T47D (cell line): ENCODE measurements around the gene ATG9B.

Experiments used
- DNase-seq, 2 experiments: peaks; one replicate each; pipeline versions ENCODE4 v3.0.0 to v3.0.0-alpha.2; 2011 to 2012; ENCODE audit warnings: low read depth in 1 of 2, low spot score in 1 of 2
- JUND ChIP-seq: IDR thresholded peaks from 2 replicates; pipeline ENCODE4 v1.6.1; 2012; ENCODE audit warnings: low read depth
- in situ Hi-C: cut with HindIII; loops from 2 replicates; pipeline ENCODE4 v1.10.0; 2016; ENCODE audit warnings: low sequenced_read_pairs, low pct_unique_long_range_greater_than_20kb

Gene ATG9B

DNA sequence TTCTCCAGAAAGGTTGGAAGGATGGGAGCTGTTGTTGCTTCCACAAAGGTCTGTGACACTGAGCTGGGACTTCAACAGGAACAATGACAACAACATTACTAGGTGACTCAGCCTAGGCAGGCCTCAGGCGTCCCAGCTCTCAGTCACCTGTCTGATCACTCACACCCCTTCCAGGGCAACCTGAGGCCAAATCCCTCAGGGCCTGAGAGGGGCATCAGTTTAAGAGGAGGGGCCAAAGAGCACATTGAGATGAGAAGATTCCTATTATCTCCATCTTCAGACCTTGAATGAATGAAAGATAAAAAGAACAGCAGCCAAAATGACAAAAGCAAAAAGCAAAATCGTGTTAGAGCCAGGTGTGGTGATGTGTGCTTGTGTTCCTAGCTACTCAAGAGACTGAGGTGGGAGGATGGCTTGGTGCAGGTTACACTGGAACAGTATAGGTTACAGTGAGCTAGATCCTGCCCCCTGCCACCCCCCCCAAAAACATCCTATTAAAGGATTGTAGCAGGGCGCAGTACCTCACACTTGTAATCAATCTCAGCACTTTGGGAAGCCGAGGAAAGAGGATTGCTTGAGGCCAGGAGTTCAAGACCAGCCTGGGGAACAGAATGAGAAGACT is at the start of gene ATG9B:
TSS of gene ATG9B (minus strand) at position 60 of the 622 bp plus-strand sequence. CDS start 71 bp downstream, outside the sequence.
- no peak for TF ChIP-seq JUND
- DNase-seq: no peak
- in situ Hi-C loops: no loop called here

DNA sequence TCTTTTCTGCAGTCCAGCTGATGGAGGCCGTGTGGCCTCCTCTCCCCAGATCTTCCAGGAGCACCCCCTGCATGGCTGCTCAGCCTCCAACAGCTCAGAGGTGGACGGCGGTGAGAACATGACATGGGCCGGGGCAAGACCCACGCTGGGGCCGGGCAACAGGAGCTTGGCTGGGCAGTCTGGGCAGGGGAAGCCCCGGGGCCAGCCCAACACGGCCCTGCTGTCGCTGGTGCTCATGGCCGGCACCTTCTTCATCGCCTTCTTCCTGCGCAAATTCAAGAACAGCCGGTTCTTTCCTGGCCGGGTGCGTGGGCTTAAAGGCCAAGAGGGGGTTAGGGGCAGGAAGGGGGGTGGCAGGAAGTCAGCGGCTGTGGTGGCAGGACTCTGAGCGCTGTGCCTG is 49.7 kb upstream of the ATG9B start:
- in situ Hi-C loops: no loop called here
- no peak for DNase-seq
- TF ChIP-seq JUND: no peak

DNA sequence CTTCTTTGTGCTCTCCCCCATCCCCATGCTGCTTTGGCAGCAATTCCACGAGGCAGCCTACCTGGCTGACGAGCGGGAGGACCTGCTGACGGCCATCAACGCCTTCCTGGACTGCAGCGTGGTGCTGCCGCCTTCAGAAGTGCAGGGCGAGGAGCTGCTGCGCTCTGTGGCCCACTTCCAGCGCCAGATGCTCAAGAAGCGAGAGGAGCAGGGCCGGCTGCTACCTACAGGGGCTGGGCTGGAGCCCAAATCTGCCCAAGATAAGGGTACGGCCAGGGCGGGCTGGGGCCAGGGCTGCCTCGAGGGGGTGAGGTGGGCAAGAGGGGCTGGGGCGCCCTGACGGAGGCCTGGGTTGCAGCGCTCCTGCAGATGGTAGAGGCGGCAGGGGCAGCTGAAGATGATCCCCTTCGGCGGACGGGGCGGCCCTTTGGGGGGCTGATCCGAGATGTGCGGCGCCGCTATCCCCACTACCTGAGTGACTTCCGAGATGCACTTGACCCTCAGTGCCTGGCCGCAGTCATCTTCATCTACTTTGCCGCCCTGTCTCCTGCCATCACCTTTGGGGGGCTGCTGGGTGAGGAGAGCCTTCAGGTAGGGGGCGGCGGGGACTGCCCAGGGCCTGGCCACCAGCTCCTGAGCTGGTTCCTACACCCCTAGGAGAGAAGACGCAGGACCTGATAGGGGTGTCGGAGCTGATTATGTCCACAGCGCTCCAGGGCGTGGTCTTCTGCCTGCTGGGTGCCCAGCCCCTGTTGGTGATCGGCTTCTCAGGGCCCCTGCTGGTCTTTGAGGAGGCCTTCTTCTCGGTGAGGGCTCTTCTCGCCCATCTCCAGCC is 47.0 kb upstream of the ATG9B start:
- DNase-seq: no peak
- TF ChIP-seq JUND: no peak
- in situ Hi-C loops: no loop called here

DNA sequence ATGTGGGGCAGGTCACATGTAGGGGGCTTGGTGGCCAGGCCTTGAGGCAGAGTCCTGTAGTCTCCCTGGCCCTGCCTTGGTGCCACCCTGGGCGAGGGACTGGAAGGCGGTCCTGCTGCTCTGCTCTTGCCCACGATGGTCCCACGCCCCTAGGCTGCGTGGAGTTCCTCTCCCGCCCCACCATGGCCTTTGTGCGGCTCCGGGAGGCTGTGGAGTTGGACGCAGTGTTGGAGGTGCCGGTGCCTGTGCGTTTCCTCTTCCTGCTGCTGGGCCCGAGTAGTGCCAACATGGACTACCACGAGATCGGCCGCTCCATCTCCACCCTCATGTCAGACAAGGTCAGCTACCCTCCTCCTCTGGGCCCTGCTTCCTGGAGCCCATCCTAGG is 46.3 kb upstream of the ATG9B start:
- DNase-seq: no peak
- in situ Hi-C loops: no loop called here
- no peak for TF ChIP-seq JUND

DNA sequence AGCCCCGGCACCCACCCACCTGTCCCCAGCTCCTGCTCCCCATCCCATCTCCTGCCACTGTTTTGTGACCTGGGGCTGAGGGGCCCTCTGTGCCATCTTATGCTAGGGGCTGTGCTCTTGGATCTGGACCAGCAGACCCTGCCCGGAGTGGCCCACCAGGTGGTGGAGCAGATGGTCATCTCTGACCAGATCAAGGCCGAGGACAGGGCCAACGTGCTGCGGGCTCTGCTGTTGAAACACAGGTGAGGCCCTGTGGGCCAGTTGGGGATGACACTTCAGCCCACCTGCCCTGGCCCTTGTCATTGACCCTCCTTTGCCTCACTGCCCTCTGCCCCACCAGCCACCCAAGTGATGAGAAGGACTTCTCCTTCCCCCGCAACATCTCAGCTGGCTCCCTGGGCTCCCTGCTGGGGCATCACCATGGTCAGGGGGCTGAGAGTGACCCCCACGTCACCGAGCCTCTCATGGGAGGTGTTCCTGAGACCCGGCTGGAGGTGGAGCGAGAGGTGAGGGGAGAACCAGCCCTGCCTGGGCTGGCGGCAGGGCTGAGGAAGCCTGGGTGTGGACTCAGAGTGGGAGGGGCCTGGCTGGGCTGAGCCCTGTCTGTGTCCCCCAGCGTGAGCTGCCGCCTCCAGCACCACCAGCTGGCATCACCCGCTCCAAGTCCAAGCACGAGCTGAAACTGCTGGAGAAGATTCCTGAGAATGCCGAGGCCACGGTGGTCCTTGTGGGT is 45.7 kb upstream of the ATG9B start:
- no peak for TF ChIP-seq JUND
- DNase-seq: no peak
- in situ Hi-C loops: no loop called here

GRCh38 chr7:151068069-151068773 is 43.9 kb upstream of the ATG9B start:
- in situ Hi-C loops: no loop called here
- no peak for TF ChIP-seq JUND
- DNase-seq: no peak

GRCh38 chr7:151066273-151066974 is 42.1 kb upstream of the ATG9B start:
- in situ Hi-C loops: no loop called here
- no peak for DNase-seq
- TF ChIP-seq JUND: no peak

GRCh38 chr7:151065516-151065915 is 41.2 kb upstream of the ATG9B start:
- TF ChIP-seq JUND: no peak
- no peak for DNase-seq
- in situ Hi-C loops: no loop called here

DNA sequence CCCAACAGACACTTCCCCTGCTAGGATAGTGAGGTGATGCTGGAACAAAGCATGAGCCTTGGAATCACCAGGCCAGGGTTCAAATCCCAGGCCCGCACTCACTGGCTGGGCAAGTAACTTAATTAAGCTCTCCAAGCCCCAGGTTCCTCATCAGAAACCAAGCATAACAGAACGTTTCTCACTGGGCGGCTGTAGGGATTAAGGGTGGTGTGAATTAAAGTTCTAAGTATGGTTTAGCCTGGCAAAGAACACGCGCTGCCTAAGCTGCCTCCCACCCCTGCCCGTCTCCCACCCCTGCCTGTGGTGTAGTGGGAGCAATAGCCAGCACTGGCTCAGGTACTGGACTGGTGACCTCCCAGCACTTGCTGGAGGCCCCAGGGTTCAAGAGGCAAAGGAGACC is 40.7 kb upstream of the ATG9B start:
- in situ Hi-C loops: no loop called here
- no peak for TF ChIP-seq JUND
- no peak for DNase-seq

DNA sequence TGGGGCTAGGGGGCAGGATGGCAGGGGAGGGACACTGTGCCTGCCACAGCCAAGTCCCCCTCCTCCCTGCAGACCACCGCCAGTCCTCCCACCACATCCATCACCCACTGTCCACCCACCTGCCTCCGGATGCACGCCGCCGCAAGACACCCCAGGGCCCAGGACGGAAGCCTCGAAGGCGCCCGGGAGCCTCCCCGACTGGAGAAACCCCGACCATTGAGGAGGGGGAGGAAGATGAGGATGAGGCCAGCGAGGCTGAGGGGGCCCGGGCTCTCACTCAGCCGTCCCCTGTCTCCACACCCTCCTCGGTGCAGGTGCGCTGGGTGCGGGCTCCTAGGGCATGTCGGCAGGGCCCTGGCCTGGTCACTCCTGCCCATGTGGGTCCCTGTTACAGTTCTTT is 40.2 kb upstream of the ATG9B start:
- in situ Hi-C loops: no loop called here
- TF ChIP-seq JUND: no peak
- DNase-seq: no peak

GRCh38 chr7:151063212-151063561 is 38.9 kb upstream of the ATG9B start:
- in situ Hi-C loops: no loop called here
- no peak for DNase-seq
- no peak for TF ChIP-seq JUND

- in situ Hi-C loops: no loop called here
- no peak for DNase-seq
Measured at GRCh38 chr7:151062399-151063211, 38.3 kb upstream of the ATG9B start.

More at GRCh38 chr7:151062399-151063211, 38.3 kb upstream of the ATG9B start:
- no peak for TF ChIP-seq JUND
